Measurements from ENCODE around the gene LDLRAD4. TPM values are rescaled to one million over a fixed set of nuclear protein-coding genes. Genes with fewer than 3 reads are reported as not detected.
A peak's percentile ranks its signal among the peaks of the same experiment; 100 is the strongest.

The LDLRAD4 gene
- total RNA-seq, 1 experiment from 2014 or later = 204 TPM

- DNase-seq = no peak
- H3K4me1 ChIP-seq (ENCODE audit: low read length) = no peaks in the 10 kb centered on the region
Measured at GRCh38 chr18:13241893-13242175, 23.3 kb downstream of the LDLRAD4 start.

GRCh38 chr18:13242797-13243196 lies 24.2 kb downstream of the LDLRAD4 start:
- no peaks in the 10 kb centered on the region for H3K4me1 ChIP-seq (ENCODE audit: low read length)
- H3K9ac ChIP-seq (ENCODE audit: low read length) = no peak overlapping the region

More at GRCh38 chr18:13241893-13242175, 23.3 kb downstream of the LDLRAD4 start:
- H2AFZ ChIP-seq (ENCODE audit: low read length) = no peak overlapping the region
- no peaks in the 10 kb centered on the region for H3K9me2 ChIP-seq (replicated peaks; ENCODE audit: insufficient read depth, low read length)
- no peaks in the 10 kb centered on the region for H3K27me3 ChIP-seq (ENCODE audit: low read length)
- no peaks in the 10 kb centered on the region for H3K9me3 ChIP-seq (ENCODE audit: low read length)
- no peak overlapping the region for H3K27ac ChIP-seq (ENCODE audit: low read length)
- no peak overlapping the region for H3K4me3 ChIP-seq (ENCODE audit: low read length)
- no peak overlapping the region for H3K9ac ChIP-seq (ENCODE audit: low read length)
- H3K4me2 ChIP-seq (ENCODE audit: low read depth, low read length, poor library complexity, severe bottlenecking) = no peak overlapping the region
- no peaks in the 10 kb centered on the region for H4K20me1 ChIP-seq (ENCODE audit: insufficient read depth, low read depth, low read length)
- H3K36me3 ChIP-seq (ENCODE audit: insufficient read depth, low read length) = no peaks in the 10 kb centered on the region
- H3K79me2 ChIP-seq (ENCODE audit: low read length) = no peaks in the 10 kb centered on the region

DNA sequence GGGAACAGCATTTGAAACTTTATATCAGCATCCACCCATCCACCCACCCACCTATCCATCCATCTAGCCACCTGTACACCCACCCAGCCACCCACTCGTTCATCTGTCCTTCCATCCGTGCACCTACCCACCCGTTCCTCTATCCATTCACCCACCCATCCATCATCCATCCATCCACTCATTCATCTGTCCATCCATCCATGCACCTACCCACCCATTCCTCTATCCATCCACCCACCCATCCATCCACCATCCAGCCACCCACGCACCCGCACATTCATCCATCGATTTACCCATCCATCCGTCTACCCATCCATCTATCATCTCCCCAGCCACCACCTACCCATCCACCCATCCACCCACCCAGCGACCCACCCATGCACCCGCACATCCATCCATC lies 24.8 kb downstream of the LDLRAD4 start:
- Histone ChIP-seq H3K27me3 (ENCODE audit: low read length) (no peaks in the 10 kb centered on the region), H3K79me2 (ENCODE audit: low read length) (no peaks in the 10 kb centered on the region), H3K36me3 (ENCODE audit: insufficient read depth, low read length) (no peaks in the 10 kb centered on the region), H2AFZ (ENCODE audit: low read length) (no peak overlapping the region), H3K4me3 (ENCODE audit: low read length) (no peak overlapping the region), H3K9ac (ENCODE audit: low read length) (no peak overlapping the region), H3K9me3 (ENCODE audit: low read length) (no peaks in the 10 kb centered on the region), H3K9me2 (replicated peaks; ENCODE audit: insufficient read depth, low read length) (no peaks in the 10 kb centered on the region), H3K27ac (ENCODE audit: low read length) (no peak overlapping the region), H3K4me1 (ENCODE audit: low read length) (no peaks in the 10 kb centered on the region), H4K20me1 (ENCODE audit: insufficient read depth, low read depth, low read length) (no peaks in the 10 kb centered on the region), H3K4me2 (ENCODE audit: low read depth, low read length, poor library complexity, severe bottlenecking) (no peak overlapping the region)
- DNase-seq = peak; percentile 27

More at GRCh38 chr18:13242797-13243196, 24.2 kb downstream of the LDLRAD4 start:
- H3K9me2 ChIP-seq (replicated peaks; ENCODE audit: insufficient read depth, low read length) = no peaks in the 10 kb centered on the region
- H3K36me3 ChIP-seq (ENCODE audit: insufficient read depth, low read length) = no peaks in the 10 kb centered on the region
- H2AFZ ChIP-seq (ENCODE audit: low read length) = no peak overlapping the region
- no peaks in the 10 kb centered on the region for H3K79me2 ChIP-seq (ENCODE audit: low read length)
- no peak overlapping the region for H3K27ac ChIP-seq (ENCODE audit: low read length)
- no peaks in the 10 kb centered on the region for H3K27me3 ChIP-seq (ENCODE audit: low read length)
- H3K9me3 ChIP-seq (ENCODE audit: low read length) = no peaks in the 10 kb centered on the region
- peak; percentile 22 for DNase-seq
- H4K20me1 ChIP-seq (ENCODE audit: insufficient read depth, low read depth, low read length) = no peaks in the 10 kb centered on the region
- H3K4me2 ChIP-seq (ENCODE audit: low read depth, low read length, poor library complexity, severe bottlenecking) = no peak overlapping the region
- no peak overlapping the region for H3K4me3 ChIP-seq (ENCODE audit: low read length)

- no peaks in the 10 kb centered on the region for H3K79me2 ChIP-seq (ENCODE audit: low read length)
- H3K4me1 ChIP-seq (ENCODE audit: low read length) = no peaks in the 10 kb centered on the region
- H3K27me3 ChIP-seq (ENCODE audit: low read length) = no peaks in the 10 kb centered on the region
- H2AFZ ChIP-seq (ENCODE audit: low read length) = no peak overlapping the region
- no peak overlapping the region for H3K4me2 ChIP-seq (ENCODE audit: low read depth, low read length, poor library complexity, severe bottlenecking)
- H3K27ac ChIP-seq (ENCODE audit: low read length) = no peak overlapping the region
- no peak for DNase-seq
- H3K9me3 ChIP-seq (ENCODE audit: low read length) = no peaks in the 10 kb centered on the region
- H3K4me3 ChIP-seq (ENCODE audit: low read length) = no peak overlapping the region
- H3K9me2 ChIP-seq (replicated peaks; ENCODE audit: insufficient read depth, low read length) = no peaks in the 10 kb centered on the region
- H4K20me1 ChIP-seq (ENCODE audit: insufficient read depth, low read depth, low read length) = no peaks in the 10 kb centered on the region
- no peak overlapping the region for H3K9ac ChIP-seq (ENCODE audit: low read length)
- H3K36me3 ChIP-seq (ENCODE audit: insufficient read depth, low read length) = no peaks in the 10 kb centered on the region
Measured at GRCh38 chr18:13244135-13244534, 25.6 kb downstream of the LDLRAD4 start.

DNA sequence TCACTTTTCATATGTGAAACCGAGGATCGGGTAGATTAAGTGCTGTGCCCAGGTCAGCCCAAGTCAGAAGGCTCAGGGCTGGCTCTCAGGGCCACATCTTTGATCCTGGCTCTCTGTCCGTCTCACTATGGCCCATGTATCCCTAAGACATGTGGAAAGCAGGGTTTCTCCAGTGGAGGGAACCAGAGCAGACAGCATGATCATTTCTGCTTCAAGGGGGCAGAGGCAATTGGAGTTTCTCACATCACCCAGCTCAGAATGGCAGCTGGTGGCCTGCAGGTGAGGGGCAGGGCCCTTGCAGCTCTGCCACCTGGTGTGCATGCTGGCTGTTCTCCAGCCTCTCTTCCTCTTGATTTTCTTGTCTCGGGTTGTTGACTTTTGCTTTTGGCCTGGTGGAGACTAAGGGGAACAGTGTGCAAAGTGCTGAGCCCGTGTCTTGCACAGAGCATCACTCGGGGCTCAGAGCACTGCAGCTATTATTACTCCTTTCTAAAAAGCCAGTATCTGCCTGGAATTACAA lies 27.0 kb downstream of the LDLRAD4 start:
- Histone ChIP-seq H4K20me1 (ENCODE audit: insufficient read depth, low read depth, low read length) (no peaks in the 10 kb centered on the region), H3K27me3 (ENCODE audit: low read length) (no peaks in the 10 kb centered on the region), H3K27ac (ENCODE audit: low read length) (no peak overlapping the region), H3K36me3 (ENCODE audit: insufficient read depth, low read length) (no peaks in the 10 kb centered on the region), H2AFZ (ENCODE audit: low read length) (no peak overlapping the region), H3K9ac (ENCODE audit: low read length) (no peak overlapping the region), H3K9me2 (replicated peaks; ENCODE audit: insufficient read depth, low read length) (no peaks in the 10 kb centered on the region), H3K9me3 (ENCODE audit: low read length) (no peaks in the 10 kb centered on the region), H3K4me3 (ENCODE audit: low read length) (no peak overlapping the region), H3K4me2 (ENCODE audit: low read depth, low read length, poor library complexity, severe bottlenecking) (no peak overlapping the region), H3K4me1 (ENCODE audit: low read length) (no peaks in the 10 kb centered on the region), H3K79me2 (ENCODE audit: low read length) (no peaks in the 10 kb centered on the region)
- DNase-seq = peak; percentile 42

DNA sequence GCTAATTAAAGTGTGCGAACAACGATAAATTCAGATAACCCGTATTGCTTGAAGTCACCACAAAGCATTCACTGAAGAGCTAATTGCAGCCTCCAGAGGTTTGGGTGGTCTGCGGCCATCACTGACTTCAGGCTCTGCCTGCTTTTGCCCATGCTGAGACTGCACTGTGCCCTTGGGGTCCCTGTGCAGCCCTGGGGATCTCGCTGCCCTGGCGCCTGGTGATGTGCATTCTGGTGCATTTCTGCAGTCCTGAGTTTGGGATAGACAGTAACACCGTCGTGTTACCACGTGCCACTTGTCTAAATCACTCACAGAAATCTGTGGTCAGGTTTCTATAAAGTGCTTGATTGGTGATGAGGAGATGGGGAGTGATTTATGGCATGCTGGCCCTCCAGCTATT lies 27.6 kb downstream of the LDLRAD4 start:
- H3K9me3 ChIP-seq (ENCODE audit: low read length) = no peaks in the 10 kb centered on the region
- no peak for DNase-seq
- no peaks in the 10 kb centered on the region for H4K20me1 ChIP-seq (ENCODE audit: insufficient read depth, low read depth, low read length)
- no peaks in the 10 kb centered on the region for H3K9me2 ChIP-seq (replicated peaks; ENCODE audit: insufficient read depth, low read length)
- no peak overlapping the region for H3K27ac ChIP-seq (ENCODE audit: low read length)
- H3K4me3 ChIP-seq (ENCODE audit: low read length) = no peak overlapping the region
- no peaks in the 10 kb centered on the region for H3K36me3 ChIP-seq (ENCODE audit: insufficient read depth, low read length)
- H2AFZ ChIP-seq (ENCODE audit: low read length) = no peak overlapping the region
- no peak overlapping the region for H3K9ac ChIP-seq (ENCODE audit: low read length)
- no peaks in the 10 kb centered on the region for H3K79me2 ChIP-seq (ENCODE audit: low read length)
- H3K27me3 ChIP-seq (ENCODE audit: low read length) = no peaks in the 10 kb centered on the region
- H3K4me1 ChIP-seq (ENCODE audit: low read length) = no peaks in the 10 kb centered on the region
- no peak overlapping the region for H3K4me2 ChIP-seq (ENCODE audit: low read depth, low read length, poor library complexity, severe bottlenecking)

- Histone ChIP-seq H3K4me3 (ENCODE audit: low read length) (no peak overlapping the region), H3K9me2 (replicated peaks; ENCODE audit: insufficient read depth, low read length) (no peaks in the 10 kb centered on the region), H3K36me3 (ENCODE audit: insufficient read depth, low read length) (no peaks in the 10 kb centered on the region), H3K79me2 (ENCODE audit: low read length) (no peaks in the 10 kb centered on the region), H3K9ac (ENCODE audit: low read length) (no peak overlapping the region), H3K4me2 (ENCODE audit: low read depth, low read length, poor library complexity, severe bottlenecking) (no peak overlapping the region), H3K27me3 (ENCODE audit: low read length) (no peaks in the 10 kb centered on the region), H2AFZ (ENCODE audit: low read length) (no peak overlapping the region), H3K4me1 (ENCODE audit: low read length) (no peaks in the 10 kb centered on the region), H3K27ac (ENCODE audit: low read length) (no peak overlapping the region), H3K9me3 (ENCODE audit: low read length) (no peaks in the 10 kb centered on the region), H4K20me1 (ENCODE audit: insufficient read depth, low read depth, low read length) (no peaks in the 10 kb centered on the region)
- DNase-seq = no peak
Measured at GRCh38 chr18:13246591-13246990, 28.0 kb downstream of the LDLRAD4 start.

- Histone ChIP-seq H4K20me1 (ENCODE audit: insufficient read depth, low read depth, low read length) (no peaks in the 10 kb centered on the region), H3K4me3 (ENCODE audit: low read length) (no peak overlapping the region), H3K79me2 (ENCODE audit: low read length) (no peaks in the 10 kb centered on the region), H3K36me3 (ENCODE audit: insufficient read depth, low read length) (no peaks in the 10 kb centered on the region), H3K4me1 (ENCODE audit: low read length) (no peaks in the 10 kb centered on the region), H3K9me2 (replicated peaks; ENCODE audit: insufficient read depth, low read length) (no peaks in the 10 kb centered on the region), H3K9ac (ENCODE audit: low read length) (no peak overlapping the region), H3K9me3 (ENCODE audit: low read length) (no peaks in the 10 kb centered on the region), H3K27me3 (ENCODE audit: low read length) (no peaks in the 10 kb centered on the region), H3K4me2 (ENCODE audit: low read depth, low read length, poor library complexity, severe bottlenecking) (no peak overlapping the region), H2AFZ (ENCODE audit: low read length) (no peak overlapping the region), H3K27ac (ENCODE audit: low read length) (no peak overlapping the region)
- DNase-seq = peak; percentile 25
Measured at GRCh38 chr18:13247506-13247905, 28.9 kb downstream of the LDLRAD4 start.

Data from Karpas-422 (cell line).